Measurements from ENCODE around the gene FKBP9.

FKBP9 gene

DNA sequence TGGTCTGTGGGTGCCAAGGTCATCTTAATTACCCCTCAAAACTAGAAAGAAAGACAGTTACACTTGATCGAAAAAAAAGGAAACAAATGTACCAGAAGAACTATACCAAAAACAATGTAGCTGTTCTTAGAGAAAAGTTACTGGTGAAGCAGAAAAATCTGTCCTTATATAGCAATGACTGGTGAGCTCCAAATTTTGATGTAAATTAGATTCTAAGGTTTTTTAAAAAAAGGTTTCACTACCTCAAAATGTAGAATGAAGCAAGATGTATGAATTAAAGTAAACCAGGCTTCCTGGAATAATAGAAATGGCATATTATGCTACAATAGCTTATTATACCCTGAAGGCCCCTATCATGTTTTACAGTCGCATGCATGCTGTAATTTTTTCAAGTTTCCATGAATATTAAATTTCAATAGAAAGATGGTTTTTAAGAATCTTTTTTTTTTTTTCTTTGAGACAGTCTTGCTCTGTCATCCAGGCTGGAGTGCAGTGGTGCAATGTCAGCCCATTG lies 28.4 kb upstream of the FKBP9 start:
- DNase-seq (ENCODE audit: extremely low read depth, low read depth): no peak
- TF ChIP-seq, protein P1, sequence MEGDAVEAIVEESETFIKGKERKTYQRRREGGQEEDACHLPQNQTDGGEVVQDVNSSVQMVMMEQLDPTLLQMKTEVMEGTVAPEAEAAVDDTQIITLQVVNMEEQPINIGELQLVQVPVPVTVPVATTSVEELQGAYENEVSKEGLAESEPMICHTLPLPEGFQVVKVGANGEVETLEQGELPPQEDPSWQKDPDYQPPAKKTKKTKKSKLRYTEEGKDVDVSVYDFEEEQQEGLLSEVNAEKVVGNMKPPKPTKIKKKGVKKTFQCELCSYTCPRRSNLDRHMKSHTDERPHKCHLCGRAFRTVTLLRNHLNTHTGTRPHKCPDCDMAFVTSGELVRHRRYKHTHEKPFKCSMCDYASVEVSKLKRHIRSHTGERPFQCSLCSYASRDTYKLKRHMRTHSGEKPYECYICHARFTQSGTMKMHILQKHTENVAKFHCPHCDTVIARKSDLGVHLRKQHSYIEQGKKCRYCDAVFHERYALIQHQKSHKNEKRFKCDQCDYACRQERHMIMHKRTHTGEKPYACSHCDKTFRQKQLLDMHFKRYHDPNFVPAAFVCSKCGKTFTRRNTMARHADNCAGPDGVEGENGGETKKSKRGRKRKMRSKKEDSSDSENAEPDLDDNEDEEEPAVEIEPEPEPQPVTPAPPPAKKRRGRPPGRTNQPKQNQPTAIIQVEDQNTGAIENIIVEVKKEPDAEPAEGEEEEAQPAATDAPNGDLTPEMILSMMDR (IDR thresholded peaks at IDR 0.05; ENCODE audit: low read depth, low read length): no peak

DNA sequence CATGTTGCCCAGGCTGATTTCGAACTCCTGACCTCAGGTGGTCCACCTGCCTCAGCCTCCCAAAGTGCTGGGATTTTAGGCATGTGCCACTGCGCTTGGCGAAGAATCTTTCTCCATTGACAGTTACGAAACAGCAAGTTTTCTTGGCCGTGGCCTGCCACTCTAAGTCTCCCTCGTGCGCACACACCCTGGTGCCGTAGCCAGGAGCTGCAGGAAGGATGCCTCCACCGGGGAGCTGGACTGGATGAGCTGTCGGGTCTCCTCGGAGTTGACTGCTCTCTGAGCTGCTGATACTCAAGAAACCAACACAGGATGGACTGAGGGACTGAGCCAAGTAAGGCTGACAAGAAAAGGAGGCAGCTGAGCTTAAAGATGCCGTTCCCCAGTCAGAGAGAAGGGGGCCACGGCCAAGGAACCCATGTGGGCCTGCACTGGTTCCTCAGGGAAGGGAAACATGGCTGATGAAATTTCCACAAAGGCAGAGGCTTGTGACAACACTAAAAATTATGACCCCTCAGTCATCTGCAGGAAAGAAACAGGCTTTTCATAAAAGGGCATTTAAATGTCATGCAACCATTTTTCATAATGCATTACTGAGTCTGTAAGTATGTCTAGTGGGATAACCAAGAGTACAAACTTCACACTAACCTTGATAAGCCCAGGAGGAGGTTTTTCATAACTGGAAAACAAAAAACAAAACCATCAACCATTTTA lies 27.7 kb upstream of the FKBP9 start:
- TF ChIP-seq, protein P1 (IDR thresholded peaks at IDR 0.05; ENCODE audit: low read depth, low read length): no peak
- DNase-seq (ENCODE audit: extremely low read depth, low read depth): no peak

DNA sequence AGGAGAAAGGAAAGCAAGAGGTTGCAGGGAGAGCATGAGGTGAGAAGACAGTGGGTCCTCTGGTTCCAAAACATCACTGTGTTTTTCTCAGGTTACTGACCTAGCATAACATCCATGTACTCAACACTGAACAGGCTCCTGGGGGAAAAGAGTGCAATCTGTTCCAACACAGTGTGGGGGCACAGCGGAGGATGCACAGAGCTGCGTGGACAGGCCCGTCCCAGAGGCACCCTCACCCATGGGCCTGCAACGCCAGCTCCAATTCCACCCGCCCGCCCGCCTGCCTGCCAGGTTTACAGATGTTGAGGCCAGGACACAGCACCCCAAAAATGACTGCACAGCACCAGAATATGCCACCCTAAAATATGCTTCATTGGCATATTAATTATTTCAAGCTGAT lies 26.9 kb upstream of the FKBP9 start:
- no peak for DNase-seq (ENCODE audit: extremely low read depth, low read depth)
- TF ChIP-seq, protein P1 (IDR thresholded peaks at IDR 0.05; ENCODE audit: low read depth, low read length): no peak

DNA sequence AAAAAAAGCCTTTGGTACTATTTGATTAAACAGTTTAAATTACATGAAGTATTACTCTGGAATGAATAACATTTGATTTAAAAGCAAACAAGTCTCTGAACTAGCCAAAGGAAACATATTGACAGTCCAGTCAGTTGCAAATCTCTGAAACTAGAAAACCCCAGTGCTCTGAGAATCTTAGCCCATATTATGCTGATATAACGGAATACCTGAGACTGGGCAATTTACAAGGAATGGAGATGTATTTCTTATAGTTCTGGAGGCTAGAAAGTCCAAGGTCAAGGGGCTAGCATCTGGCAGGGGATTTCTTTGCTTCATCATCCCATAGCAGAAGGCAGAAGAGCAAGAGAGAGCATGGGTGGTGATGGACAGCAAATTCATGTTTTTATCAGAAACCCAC lies 21.7 kb upstream of the FKBP9 start:
- TF ChIP-seq, protein P1 (IDR thresholded peaks at IDR 0.05; ENCODE audit: low read depth, low read length): no peak
- no peak for DNase-seq (ENCODE audit: extremely low read depth, low read depth)

DNA sequence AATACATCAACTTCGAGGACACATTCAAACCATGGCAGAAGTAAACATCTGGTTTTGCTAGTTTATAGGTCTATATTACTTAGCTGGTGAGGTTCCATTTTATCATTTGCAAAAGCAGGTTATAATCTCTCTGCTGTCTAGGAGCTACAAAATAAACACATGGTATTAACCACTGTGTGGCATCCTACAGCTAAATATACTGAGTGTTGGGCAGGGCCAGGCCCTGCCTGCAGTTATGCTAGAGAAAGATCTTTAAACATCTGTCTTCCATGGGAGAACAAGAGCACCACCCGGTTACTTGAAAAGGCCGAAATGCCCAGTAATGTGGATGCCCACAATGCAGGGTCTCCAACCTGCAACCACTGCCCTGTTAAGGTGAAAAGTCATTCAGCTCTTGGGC lies 20.6 kb upstream of the FKBP9 start:
- DNase-seq (ENCODE audit: extremely low read depth, low read depth): no peak
- TF ChIP-seq, protein P1 (IDR thresholded peaks at IDR 0.05; ENCODE audit: low read depth, low read length): no peak

DNA sequence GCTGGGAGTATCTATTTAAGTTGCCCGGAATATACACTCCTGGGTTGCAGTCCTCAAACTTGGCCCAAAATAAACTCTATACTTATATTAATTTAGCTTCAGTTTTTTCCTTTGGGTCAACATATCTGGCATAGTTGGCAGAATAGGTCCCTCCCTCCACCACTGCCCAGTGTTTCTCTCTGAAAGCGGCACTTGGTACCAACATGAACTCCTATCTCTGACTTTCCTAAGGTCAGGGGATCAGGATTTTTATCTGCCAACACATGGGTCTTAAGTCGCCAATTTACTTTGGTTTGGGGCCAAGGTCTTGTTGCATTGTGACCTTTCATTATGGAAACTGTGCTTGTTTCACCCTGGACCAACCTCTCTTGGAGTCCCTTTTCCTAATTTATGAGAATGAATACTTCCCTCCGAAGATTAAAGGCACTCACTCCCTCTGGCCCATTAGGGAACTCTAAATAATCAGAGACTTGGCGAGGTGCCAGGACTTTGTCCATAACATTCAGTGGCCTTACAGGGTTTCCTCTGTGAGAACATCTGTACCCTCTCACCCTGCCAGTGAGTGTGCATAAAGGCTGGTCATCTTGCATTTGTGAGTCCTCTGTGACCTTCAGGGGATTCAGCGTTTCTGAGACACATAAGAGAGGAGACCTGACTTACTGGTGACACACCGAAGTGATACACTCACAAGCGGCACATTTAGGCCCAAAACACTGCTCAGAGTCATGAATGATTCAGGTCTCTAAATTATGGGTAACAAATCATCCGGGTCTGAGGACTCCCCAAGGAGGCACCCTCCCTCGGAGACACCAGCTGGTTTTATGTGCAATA lies 19.7 kb upstream of the FKBP9 start:
- TF ChIP-seq, protein P1 (IDR thresholded peaks at IDR 0.05; ENCODE audit: low read depth, low read length): no peak
- DNase-seq (ENCODE audit: extremely low read depth, low read depth): no peak

DNA sequence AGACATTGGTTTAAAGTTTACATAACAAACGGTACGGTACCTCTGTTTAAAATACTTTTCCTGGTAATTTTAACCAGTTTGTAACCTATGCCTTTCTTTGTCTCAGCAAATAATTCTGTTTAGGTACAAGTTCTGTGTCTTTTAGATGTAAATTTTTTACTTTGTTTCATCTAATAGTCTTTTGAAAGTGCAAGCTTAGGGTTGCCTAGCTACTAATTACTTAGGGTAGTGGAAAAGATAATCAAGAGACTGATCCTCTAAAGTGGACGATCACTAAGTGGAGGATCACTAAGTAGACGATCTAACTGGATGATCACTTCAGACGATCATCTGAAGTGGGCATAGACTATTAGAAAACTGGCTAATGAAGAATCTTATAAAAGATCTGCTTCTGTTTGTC lies 16.1 kb upstream of the FKBP9 start:
- DNase-seq (ENCODE audit: extremely low read depth, low read depth): no peak
- TF ChIP-seq, protein P1 (IDR thresholded peaks at IDR 0.05; ENCODE audit: low read depth, low read length): no peak

Measured in AG09319 (cell line).